IPS-18c (cell line): ENCODE measurements around the gene PXDC1.
"Not testable (repeated sequence)": the region's sequence is repeated elsewhere in the genome, so short reads cannot be mapped to it uniquely, and the experiment has no call there.

Experiments
- H3K4me3 ChIP-seq: 2 replicates; pipeline ENCODE4 v1.7.0; 2013; ENCODE audit warnings: low read depth, mild to moderate bottlenecking, low read length, moderate library complexity; ENCODE audit not compliant: insufficient read depth
- H3K9me3 ChIP-seq: one replicate; pipeline ENCODE4 v1.6.1; 2013; ENCODE audit warnings: mild to moderate bottlenecking, low read length, moderate library complexity; ENCODE audit not compliant: control insufficient read depth, insufficient read depth

Gene PXDC1

GRCh38 chr6:3727593-3728108 is 23.9 kb downstream of the PXDC1 start:
- Histone ChIP-seq H3K4me3 (no peak overlapping the region), H3K9me3 (peaks cover 2% of the 10 kb centered on the region)

- no peak overlapping the region for H3K4me3 ChIP-seq
- peaks cover 2% of the 10 kb centered on the region for H3K9me3 ChIP-seq
Measured at GRCh38 chr6:3727036-3727435, 24.5 kb downstream of the PXDC1 start.

GRCh38 chr6:3726421-3726820 is 25.1 kb downstream of the PXDC1 start:
- no peak overlapping the region for H3K4me3 ChIP-seq

GRCh38 chr6:3725145-3726047 is 26.1 kb downstream of the PXDC1 start:
- Histone ChIP-seq H3K9me3 (peaks cover 2% of the 10 kb centered on the region), H3K4me3 (no peak overlapping the region)

More at GRCh38 chr6:3726421-3726820, 25.1 kb downstream of the PXDC1 start:
- peaks cover 2% of the 10 kb centered on the region for H3K9me3 ChIP-seq

- peaks cover 2% of the 10 kb centered on the region for H3K9me3 ChIP-seq
Measured at GRCh38 chr6:3724451-3725144, 26.9 kb downstream of the PXDC1 start.

GRCh38 chr6:3723966-3724365 is 27.5 kb downstream of the PXDC1 start:
- no peak overlapping the region for H3K4me3 ChIP-seq
- H3K9me3 ChIP-seq: peaks cover 2% of the 10 kb centered on the region

More at GRCh38 chr6:3724451-3725144, 26.9 kb downstream of the PXDC1 start:
- no peak overlapping the region for H3K4me3 ChIP-seq

- Histone ChIP-seq H3K9me3 (no peaks in the 10 kb centered on the region), H3K4me3 (no peak overlapping the region)
Measured at GRCh38 chr6:3723251-3723650, 28.3 kb downstream of the PXDC1 start.

GRCh38 chr6:3722785-3723184 is 28.7 kb downstream of the PXDC1 start:
- Histone ChIP-seq H3K4me3 (no peak overlapping the region), H3K9me3 (no peaks in the 10 kb centered on the region)

- Histone ChIP-seq H3K4me3 (no peak overlapping the region), H3K9me3 (no peaks in the 10 kb centered on the region)
Measured at GRCh38 chr6:3721810-3722621, 29.5 kb downstream of the PXDC1 start.

GRCh38 chr6:3720770-3721169 is 30.7 kb downstream of the PXDC1 start:
- not testable (repeated sequence) for H3K4me3 ChIP-seq, H3K9me3 ChIP-seq

GRCh38 chr6:3719462-3720308 is 31.8 kb downstream of the PXDC1 start:
- H3K4me3 ChIP-seq: no peak overlapping the region
- H3K9me3 ChIP-seq: no peaks in the 10 kb centered on the region

- Histone ChIP-seq H3K9me3 (peaks cover 2% of the 10 kb centered on the region), H3K4me3 (no peak overlapping the region)
Measured at GRCh38 chr6:3718407-3718806, 33.1 kb downstream of the PXDC1 start.

GRCh38 chr6:3715285-3715684 is 36.2 kb downstream of the PXDC1 start:
- Histone ChIP-seq H3K4me3 (no peak overlapping the region), H3K9me3 (peaks cover 2% of the 10 kb centered on the region)

GRCh38 chr6:3714768-3715167 is 36.7 kb downstream of the PXDC1 start:
- H3K9me3 ChIP-seq: peaks cover 2% of the 10 kb centered on the region
- no peak overlapping the region for H3K4me3 ChIP-seq

GRCh38 chr6:3714111-3714510 is 37.4 kb downstream of the PXDC1 start:
- H3K9me3 ChIP-seq: peaks cover 2% of the 10 kb centered on the region
- H3K4me3 ChIP-seq: no peak overlapping the region

- Histone ChIP-seq H3K4me3 (no peak overlapping the region), H3K9me3 (peaks cover 2% of the 10 kb centered on the region)
Measured at GRCh38 chr6:3712827-3713665, 38.5 kb downstream of the PXDC1 start.
